Brain microvascular endothelial cell (primary cell): ENCODE data around the gene LRFN3.
"Not testable (repeated sequence)": the region's sequence is repeated elsewhere in the genome, so short reads cannot be mapped to it uniquely, and the experiment has no call there.

Experiments used
- DNase-seq: peaks from one replicate; pipeline ENCODE4 v3.0.0-alpha.2; 2020
- H3K27ac ChIP-seq: fragments of 250-450 bp; sonication (Bioruptor Pico); 2 replicates; pipeline ENCODE4 v1.5.1; 2020; ENCODE audit warnings: mild to moderate bottlenecking, moderate library complexity
- H3K27me3 ChIP-seq: fragments of 250-450 bp; sonication (Bioruptor Pico); replicated peaks from 2 replicates; pipeline ENCODE4 v1.5.1; 2020; ENCODE audit warnings: mild to moderate bottlenecking
- H3K36me3 ChIP-seq: fragments of 250-450 bp; sonication (Bioruptor Pico); replicated peaks from 2 replicates; pipeline ENCODE4 v1.5.1; 2020; ENCODE audit warnings: mild to moderate bottlenecking
- H3K4me3 ChIP-seq: 2 replicates; pipeline ENCODE4 v1.5.1; 2011; ENCODE audit warnings: low read depth, mild to moderate bottlenecking, control low read depth, low read length, moderate library complexity
- in situ Hi-C: cut with HindIII; loops from 2 replicates; pipeline ENCODE4 v1.10.0; 2017; ENCODE audit warnings: low sequenced_read_pairs, low pct_ligation_motif_present
- TF ChIP-seq, protein P1 (sequence below): IDR thresholded peaks from 2 replicates; pipeline ENCODE4 v1.5.1; 2011; ENCODE audit warnings: low read depth, mild to moderate bottlenecking, moderate library complexity, low read length, control low read depth, inconsistent platforms; ENCODE audit errors: missing control alignments

Gene LRFN3

GRCh38 chr19:35944556-35944955 lies 8.4 kb downstream of the LRFN3 start:
- Histone ChIP-seq H3K27me3 (no peaks in the 10 kb centered on the region), H3K36me3 (peaks cover under 1% of the 10 kb centered on the region), H3K4me3 (no peak overlapping the region), H3K27ac (no peak overlapping the region)
- in situ Hi-C loops: no loop called here
- TF ChIP-seq, protein P1, sequence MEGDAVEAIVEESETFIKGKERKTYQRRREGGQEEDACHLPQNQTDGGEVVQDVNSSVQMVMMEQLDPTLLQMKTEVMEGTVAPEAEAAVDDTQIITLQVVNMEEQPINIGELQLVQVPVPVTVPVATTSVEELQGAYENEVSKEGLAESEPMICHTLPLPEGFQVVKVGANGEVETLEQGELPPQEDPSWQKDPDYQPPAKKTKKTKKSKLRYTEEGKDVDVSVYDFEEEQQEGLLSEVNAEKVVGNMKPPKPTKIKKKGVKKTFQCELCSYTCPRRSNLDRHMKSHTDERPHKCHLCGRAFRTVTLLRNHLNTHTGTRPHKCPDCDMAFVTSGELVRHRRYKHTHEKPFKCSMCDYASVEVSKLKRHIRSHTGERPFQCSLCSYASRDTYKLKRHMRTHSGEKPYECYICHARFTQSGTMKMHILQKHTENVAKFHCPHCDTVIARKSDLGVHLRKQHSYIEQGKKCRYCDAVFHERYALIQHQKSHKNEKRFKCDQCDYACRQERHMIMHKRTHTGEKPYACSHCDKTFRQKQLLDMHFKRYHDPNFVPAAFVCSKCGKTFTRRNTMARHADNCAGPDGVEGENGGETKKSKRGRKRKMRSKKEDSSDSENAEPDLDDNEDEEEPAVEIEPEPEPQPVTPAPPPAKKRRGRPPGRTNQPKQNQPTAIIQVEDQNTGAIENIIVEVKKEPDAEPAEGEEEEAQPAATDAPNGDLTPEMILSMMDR: no peak
- DNase-seq: no peak

DNA sequence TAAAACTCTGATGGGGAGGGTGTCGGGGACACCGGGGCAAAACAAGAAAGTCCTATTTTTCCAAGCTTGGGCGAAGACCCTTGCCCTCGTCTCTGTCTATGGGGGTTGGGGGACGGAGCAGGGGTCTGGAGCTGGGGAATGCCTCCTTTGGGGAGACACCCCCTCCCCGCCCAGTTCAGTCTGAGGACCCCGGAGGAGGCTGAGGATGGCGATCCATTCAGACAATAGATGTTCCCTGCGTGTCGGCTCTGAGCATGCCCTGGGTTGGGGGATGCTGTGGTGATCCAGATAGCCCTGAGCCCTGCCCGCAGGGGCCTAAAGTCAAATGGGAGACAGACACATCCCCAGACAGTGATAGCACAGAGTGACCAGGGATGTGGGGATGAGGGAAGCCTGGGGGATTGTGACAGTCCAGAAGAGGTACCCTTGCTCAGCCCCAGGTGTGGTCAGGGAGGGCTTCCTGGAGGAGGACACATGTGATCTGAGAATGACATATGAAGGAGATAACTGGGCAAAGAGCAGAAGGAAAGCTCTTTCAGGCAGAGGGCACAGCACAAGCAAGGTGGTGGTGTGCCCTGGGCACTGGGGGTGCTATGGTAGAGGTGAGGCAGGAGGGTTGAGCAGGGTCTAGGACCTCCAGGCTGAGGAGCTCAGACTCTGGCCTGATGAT lies 9.1 kb downstream of the LRFN3 start:
- Histone ChIP-seq H3K36me3 (no peaks in the 10 kb centered on the region), H3K27me3 (no peaks in the 10 kb centered on the region), H3K4me3 (no peak overlapping the region), H3K27ac (no peak overlapping the region)
- no peak for DNase-seq
- in situ Hi-C loops: no loop called here
- TF ChIP-seq, protein P1: no peak

DNA sequence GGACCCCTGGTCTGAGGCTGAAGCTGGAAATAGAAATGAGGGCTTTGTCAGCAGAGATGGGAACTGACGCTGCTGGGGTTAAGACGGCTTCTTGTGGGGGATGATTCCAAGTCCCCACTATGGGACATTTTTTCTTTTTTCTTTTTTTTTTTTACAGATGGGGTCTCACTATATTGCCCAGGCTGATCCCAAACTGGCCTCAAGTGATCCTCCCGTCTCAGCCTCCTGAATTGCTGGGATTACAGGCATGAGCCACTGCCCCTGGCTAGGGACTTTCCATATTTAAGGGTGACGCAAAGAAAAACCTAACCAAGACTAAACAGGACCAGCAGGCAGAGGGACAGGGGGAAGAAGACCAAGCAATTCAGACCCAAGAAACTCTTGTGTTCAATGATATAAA lies 10.0 kb downstream of the LRFN3 start:
- DNase-seq: no peak
- no peaks in the 10 kb centered on the region for H3K36me3 ChIP-seq
- H3K27me3 ChIP-seq: no peaks in the 10 kb centered on the region
- in situ Hi-C loops: no loop called here
- no peak overlapping the region for H3K27ac ChIP-seq
- no peak overlapping the region for H3K4me3 ChIP-seq
- TF ChIP-seq, protein P1: no peak

- TF ChIP-seq, protein P1: no peak
- H3K36me3 ChIP-seq: no peaks in the 10 kb centered on the region
- no peak overlapping the region for H3K27ac ChIP-seq
Measured at GRCh38 chr19:35949131-35949530, 13.0 kb downstream of the LRFN3 start.

GRCh38 chr19:35955881-35956634 lies 19.9 kb downstream of the LRFN3 start:
- no peak for DNase-seq
- in situ Hi-C loops: no loop called here

More at GRCh38 chr19:35949131-35949530, 13.0 kb downstream of the LRFN3 start:
- H3K4me3 ChIP-seq: no peak overlapping the region
- in situ Hi-C loops: no loop called here
- no peak for DNase-seq
- no peaks in the 10 kb centered on the region for H3K27me3 ChIP-seq

GRCh38 chr19:35957411-35957810 lies 21.2 kb downstream of the LRFN3 start:
- H3K4me3 ChIP-seq, in situ Hi-C loops, H3K36me3 ChIP-seq, DNase-seq, H3K27ac ChIP-seq: not testable (repeated sequence)
- H3K27me3 ChIP-seq: peaks cover 33% of the 10 kb centered on the region

More at GRCh38 chr19:35955881-35956634, 19.9 kb downstream of the LRFN3 start:
- Histone ChIP-seq H3K27ac (no peak overlapping the region), H3K36me3 (no peaks in the 10 kb centered on the region), H3K4me3 (no peak overlapping the region), H3K27me3 (peaks cover 33% of the 10 kb centered on the region)
- TF ChIP-seq, protein P1: no peak
